HG02870 (cell line): ENCODE results near the gene SLC6A9.

Experiments
- ATAC-seq: cut with Tn5 transposase; IDR thresholded peaks from one replicate; pipeline ENCODE4 v1.9.1; 2021; ENCODE audit warnings: mild to moderate bottlenecking, moderate library complexity; ENCODE audit not compliant: unreplicated experiment

SLC6A9 gene

GRCh38 chr1:44008259-44008658 lies 23.0 kb downstream of the SLC6A9 start:
- ATAC-seq, result no peak

- ATAC-seq, result no peak
These were observed 28.6 kb downstream of the SLC6A9 start for GRCh38 chr1:44002606-44003157.

- no peak for ATAC-seq
These were observed 29.1 kb downstream of the SLC6A9 start for GRCh38 chr1:44002165-44002564.

GRCh38 chr1:44000122-44000665 lies 31.1 kb downstream of the SLC6A9 start:
- ATAC-seq, result no peak

GRCh38 chr1:43999455-43999854 lies 31.8 kb downstream of the SLC6A9 start:
- no peak for ATAC-seq

- ATAC-seq, result no peak
These were observed 33.3 kb downstream of the SLC6A9 start for GRCh38 chr1:43998000-43998378.

GRCh38 chr1:43997295-43997999 lies 33.8 kb downstream of the SLC6A9 start:
- no peak for ATAC-seq

GRCh38 chr1:43996733-43997115 lies 34.5 kb downstream of the SLC6A9 start:
- ATAC-seq, result no peak

GRCh38 chr1:43995984-43996732 lies 35.1 kb downstream of the SLC6A9 start:
- no peak for ATAC-seq

GRCh38 chr1:43994794-43995790 lies 36.2 kb downstream of the SLC6A9 start:
- ATAC-seq, result no peak

GRCh38 chr1:43994071-43994470 lies 37.2 kb downstream of the SLC6A9 start:
- no peak for ATAC-seq

- ATAC-seq, result no peak
These were observed 37.9 kb downstream of the SLC6A9 start for GRCh38 chr1:43993206-43993914.

GRCh38 chr1:43992232-43992995 lies 38.8 kb downstream of the SLC6A9 start:
- no peak for ATAC-seq

GRCh38 chr1:43991476-43992231 lies 39.6 kb downstream of the SLC6A9 start, which contains the start of gene CCDC24:
Gene CCDC24, plus strand, starts transcription at chr1:43991599. Its CDS starts 280 bp downstream, at chr1:43991879.
- ATAC-seq, result peak; percentile 67

GRCh38 chr1:43991200-43991475 lies 40.1 kb downstream of the SLC6A9 start:
- ATAC-seq, result no peak

- no peak for ATAC-seq
These were observed 40.7 kb downstream of the SLC6A9 start for GRCh38 chr1:43990271-43991199.

- ATAC-seq, result no peak
These were observed 43.9 kb downstream of the SLC6A9 start for GRCh38 chr1:43987159-43987902.
